A549 (cell line): ENCODE results near the gene CYP2C19. TPM values are rescaled to one million over a fixed set of nuclear protein-coding genes. Genes with fewer than 3 reads are reported as not detected.

ENCODE experiments used
- ATAC-seq, 2 experiments: fragments of 200-7000 bp in 1 of 2; fragments of >200 bp in 1 of 2; cut with Nextera tagmentation in 1 of 2; cut with Tn5 transposase in 1 of 2; 3 replicates each; pipeline versions ENCODE4 v1.8.0 to v1.9.1; 2018 to 2020; ENCODE audit warnings: mild to moderate bottlenecking in 1 of 2, moderate library complexity in 1 of 2
- CTCF ChIA-PET: fragments of 300-600 bp; sonication (Branson Sonifier 250); formaldehyde crosslinking; extraction: SDS; loops from one replicate; lab custom pipeline; 2021; ENCODE audit warnings: antibody characterized with exemption, inconsistent platforms; lab: Yijun Ruan, JAX
- POLR2A ChIA-PET: fragments of 350-600 bp; formaldehyde crosslinking; extraction: SDS; loops from one replicate; lab custom pipeline; 2021; ENCODE audit warnings: antibody characterized with exemption, inconsistent platforms; lab: Yijun Ruan, JAX
- DNase-seq, 2 experiments: peaks; one replicate each; pipeline versions ENCODE4 v3.0.0 to v3.0.0-alpha.2; 2011 to 2016; ENCODE audit warnings: low read depth in 1 of 2, low spot score in 1 of 2
- FAIRE-seq: peaks from 2 replicates; lab custom pipeline; 2011; peaks lifted over from hg19 to GRCh38; lab: Jason Lieb, UNC
- H3K27ac ChIP-seq, 2 experiments: fragments of >200 bp; sonication (Bioruptor Twin); formaldehyde crosslinking; 3 replicates each; pipeline ENCODE4 v1.5.1; 2016 to 2017
- H3K4me1 ChIP-seq: fragments of >200 bp; sonication (Bioruptor Twin); formaldehyde crosslinking; 3 replicates; pipeline ENCODE4 v1.6.1; 2016
- H3K4me2 ChIP-seq: fragments of >200 bp; sonication (Bioruptor Twin); formaldehyde crosslinking; 3 replicates; pipeline ENCODE4 v1.6.1; 2016
- H3K4me3 ChIP-seq: fragments of >200 bp; sonication (Bioruptor Twin); formaldehyde crosslinking; 3 replicates; pipeline ENCODE4 v1.5.1; 2016
- H3K9me3 ChIP-seq: fragments of >200 bp; sonication (Bioruptor Twin); formaldehyde crosslinking; 3 replicates; pipeline ENCODE4 v1.6.1; 2016
- ATOH8 ChIP-seq: fragments of 250-450 bp; sonication (Bioruptor Pico); IDR thresholded peaks from 2 replicates; pipeline ENCODE4 v1.5.0; 2020; ENCODE audit warnings: low read depth, mild to moderate bottlenecking, moderate library complexity
- BCL3 ChIP-seq: fragments of >200 bp; sonication (Bioruptor Twin); formaldehyde crosslinking; IDR thresholded peaks from 3 replicates; pipeline ENCODE4 v1.6.1; 2016
- BHLHE40 ChIP-seq: IDR thresholded peaks from 2 replicates; pipeline ENCODE4 v1.6.1; 2012; ENCODE audit warnings: low read depth, low read length, inconsistent platforms
- CBX2 ChIP-seq: fragments of 200-600 bp; sonication (generic); IDR thresholded peaks from 2 replicates; pipeline ENCODE4 v1.6.1; 2016; ENCODE audit warnings: low read depth, mild to moderate bottlenecking, borderline replicate concordance
- CEBPB ChIP-seq, 2 experiments: fragments of >200 bp in 1 of 2; sonication (Bioruptor Twin) in 1 of 2; formaldehyde crosslinking in 1 of 2; IDR thresholded peaks; 2 replicates each; pipeline ENCODE4 v1.6.1; 2012 to 2016
- CHD2 ChIP-seq: fragments of 150-350 bp; IDR thresholded peaks from 2 replicates; pipeline ENCODE4 v1.6.1; 2014; ENCODE audit warnings: low read length; ENCODE audit not compliant: partially characterized antibody
- CHD4 ChIP-seq: fragments of 200-600 bp; sonication (generic); IDR thresholded peaks from 2 replicates; pipeline ENCODE4 v1.6.1; 2016; ENCODE audit warnings: antibody characterized with exemption, mild to moderate bottlenecking, borderline replicate concordance
- CTCF ChIP-seq: fragments of >200 bp; sonication (Bioruptor Twin); formaldehyde crosslinking; IDR thresholded peaks from 3 replicates; pipeline ENCODE4 v1.5.1; 2016
- EHF ChIP-seq: fragments of 250-450 bp; sonication (Bioruptor Pico); IDR thresholded peaks from 2 replicates; pipeline ENCODE4 v1.5.0; 2020; ENCODE audit warnings: mild to moderate bottlenecking
- FOSL2 ChIP-seq, 2 experiments: fragments of 450-650 bp in 1 of 2; fragments of >200 bp in 1 of 2; sonication (Bioruptor Twin) in 1 of 2; formaldehyde crosslinking; IDR thresholded peaks; 2 replicates each; pipeline versions ENCODE4 v1.5.0 to v1.6.1; 2016 to 2020; ENCODE audit warnings: mild to moderate bottlenecking in 1 of 2, moderate library complexity in 1 of 2
- GATA3 ChIP-seq: IDR thresholded peaks from 2 replicates; pipeline ENCODE4 v1.6.1; 2012; ENCODE audit warnings: borderline replicate concordance
- HDAC2 ChIP-seq: fragments of 200-600 bp; sonication (generic); IDR thresholded peaks from 2 replicates; pipeline ENCODE4 v1.6.1; 2016
- HES2 ChIP-seq: fragments of >200 bp; sonication (Bioruptor Twin); formaldehyde crosslinking; IDR thresholded peaks from 2 replicates; pipeline ENCODE4 v1.6.1; 2016
- HOXA7 ChIP-seq: fragments of 250-450 bp; sonication (Bioruptor Pico); IDR thresholded peaks from 2 replicates; pipeline ENCODE4 v1.5.0; 2020; ENCODE audit warnings: mild to moderate bottlenecking, moderate library complexity
- JUN ChIP-seq, 2 experiments: fragments of >200 bp; sonication (Bioruptor Twin); formaldehyde crosslinking; IDR thresholded peaks; 2 replicates in 1 of 2; 3 replicates in 1 of 2; pipeline ENCODE4 v1.6.1; 2016 to 2017
- JUNB ChIP-seq: fragments of >200 bp; sonication (Bioruptor Twin); formaldehyde crosslinking; IDR thresholded peaks from 2 replicates; pipeline ENCODE4 v1.6.1; 2016
- KDM1A ChIP-seq: fragments of 200-600 bp; sonication (generic); IDR thresholded peaks from 2 replicates; pipeline ENCODE4 v1.6.1; 2016; ENCODE audit warnings: low read depth, mild to moderate bottlenecking
- NFE2L2 ChIP-seq: fragments of 150-350 bp; conservative IDR thresholded peaks from 2 replicates; pipeline ENCODE4 v1.6.1; 2014; ENCODE audit warnings: low read length
- NPAS2 ChIP-seq: fragments of 250-450 bp; sonication (Bioruptor Pico); IDR thresholded peaks from 2 replicates; pipeline ENCODE4 v1.8.0; 2022; ENCODE audit warnings: mild to moderate bottlenecking, moderate library complexity, borderline replicate concordance
- NR3C1 ChIP-seq: fragments of >200 bp; sonication (Bioruptor Twin); formaldehyde crosslinking; IDR thresholded peaks from 3 replicates; pipeline ENCODE4 v1.6.1; 2017
- PHF8 ChIP-seq: fragments of 200-600 bp; sonication (generic); IDR thresholded peaks from 2 replicates; pipeline ENCODE4 v1.6.1; 2016; ENCODE audit warnings: low read depth, mild to moderate bottlenecking, antibody characterized with exemption, moderate library complexity, borderline replicate concordance
- POLR2A ChIP-seq: IDR thresholded peaks from 2 replicates; pipeline ENCODE4 v1.6.1; 2012; ENCODE audit warnings: mild to moderate bottlenecking, low read length
- POLR2AphosphoS2 ChIP-seq: conservative IDR thresholded peaks from 2 replicates; pipeline ENCODE4 v1.6.1; 2012; ENCODE audit warnings: low read length, improper control_type of control experiment, inconsistent platforms
- RFX5 ChIP-seq: fragments of 450-650 bp; IDR thresholded peaks from 2 replicates; pipeline ENCODE4 v1.7.1; 2014; ENCODE audit warnings: antibody characterized with exemption, mild to moderate bottlenecking, moderate library complexity
- RNF2 ChIP-seq: fragments of 200-600 bp; sonication (generic); IDR thresholded peaks from 2 replicates; pipeline ENCODE4 v1.6.1; 2016; ENCODE audit warnings: low read depth, mild to moderate bottlenecking, antibody characterized with exemption, moderate library complexity, borderline replicate concordance
- TFCP2L1 ChIP-seq: fragments of 250-450 bp; sonication (Bioruptor Pico); IDR thresholded peaks from 2 replicates; pipeline ENCODE4 v1.5.0; 2021; ENCODE audit warnings: mild to moderate bottlenecking
- USF2 ChIP-seq: fragments of 450-650 bp; IDR thresholded peaks from 2 replicates; pipeline ENCODE4 v1.6.1; 2014; ENCODE audit warnings: antibody characterized with exemption
- ZFP36 ChIP-seq: fragments of 450-650 bp; IDR thresholded peaks from 2 replicates; pipeline ENCODE4 v1.6.1; 2014; ENCODE audit warnings: borderline replicate concordance; ENCODE audit not compliant: partially characterized antibody
- WGBS: methylation state at CpG from one replicate; pipeline ENCODE4 v1.1.6; 2017; ENCODE audit errors: missing lambda C conversion rate; 5-methylcytosine and 5-hydroxymethylcytosine counted together
- polyA minus RNA-seq: library from RNA; depleted of rRNA, polyadenylated mRNA; stranded (reverse); fragments of >200 nt; gene quantifications from 2 replicates; pipeline ENCODE4 v1.2.3, GENCODE V29; 2011; rRNA and poly(A)+ RNA removed
- polyA plus RNA-seq, 4 experiments: library from polyadenylated mRNA; depleted of rRNA in 3 of 4; stranded (reverse); fragments of >200 nt; fragmentation: RNase III in 1 of 4; extraction: RNeasy Plus Mini Kit Qiagen cat#74134 plus additional on column Dnase treatment in 1 of 4; gene quantifications; 2 replicates in 3 of 4; 3 replicates in 1 of 4; pipeline ENCODE4 v1.2.3, GENCODE V29; 2011 to 2017

Gene CYP2C19
- polyA plus RNA-seq (2011; rRNA removed), result 0.04 TPM in 1 of 2 replicates, not detected in the other
- polyA plus RNA-seq (2012; cell fraction: cytosol; rRNA removed), result not detected in 2 replicates
- polyA plus RNA-seq (2012; cell fraction: nucleus; rRNA removed), result not detected in 2 replicates
- polyA plus RNA-seq (2017; fragmentation: RNase III; extraction: RNeasy Plus Mini Kit Qiagen cat#74134 plus additional on column Dnase treatment), result 0.05 TPM in 1 of 3 replicates, not detected in the others
- not detected in 2 replicates for polyA minus RNA-seq

- CTCF ChIA-PET, result no interaction called here
- POLR2A ChIA-PET, result no interaction called here
- Histone ChIP-seq H3K27ac (no peak within 1 kb of the TSS), H3K4me2 (no peak within 1 kb of the TSS), H3K4me1 (no peaks in the 10 kb centered on the region), H3K4me3 (no peak within 1 kb of the TSS)
- FAIRE-seq, result no peak
- 64% methylated on average over 3 of the region's 3 CpGs for WGBS
- ATAC-seq, result no peak
- DNase-seq, result no peak
- TF ChIP-seq NR3C1 (no peak), NFE2L2 (no peak), RNF2 (no peak), BCL3 (no peak), JUNB (no peak), JUN (IDR thresholded peaks at IDR 0.05) (no peak), RFX5 (no peak)
- TF ChIP-seq, all 56 proteins: peak for 0
- H3K9me3 ChIP-seq, result no peaks in the 10 kb centered on the region
Measured at GRCh38 chr10:94762393-94762792, at the start of gene CYP2C19. Gene CYP2C19 (plus strand): TSS chr10:94762681. CDS start chr10:94762706, 25 bp downstream.

GRCh38 chr10:94725871-94726270 lies 36.6 kb upstream of the CYP2C19 start:
- ChIA-PET POLR2A (no interaction called here), CTCF (no interaction called here)
- FAIRE-seq, result no peak
- Histone ChIP-seq H3K4me2 (no peak overlapping the region; the same call in 2 of the 3 replicates), H3K9me3 (no peaks in the 10 kb centered on the region), H3K4me1 (0 out of 3 replicates have a peak, but pooled peaks cover 3% of the 10 kb centered on the region), H3K4me3 (no peak overlapping the region), H3K27ac (no peak overlapping the region)
- no peak for ATAC-seq
- peak in 1 of 2 experiments; percentile 20 for DNase-seq
- no peak for TF ChIP-seq FOSL2 (IDR thresholded peaks at IDR 0.05)
- TF ChIP-seq FOSL2 (CRISPR knock-in tag; IDR thresholded peaks at IDR 0.05), result peak; percentile 23; the same call in 1 of the 2 replicates
- TF ChIP-seq RNF2, result no peak
- TF ChIP-seq CBX2, result no peak
- TF ChIP-seq GATA3, result no peak
- TF ChIP-seq POLR2A, result no peak
- TF ChIP-seq EHF (CRISPR knock-in tag), result no peak
- no peak for TF ChIP-seq TFCP2L1 (CRISPR knock-in tag)
- TF ChIP-seq KDM1A, result no peak
- TF ChIP-seq, all 56 proteins: peak for 1

GRCh38 chr10:94735197-94735596 lies 27.3 kb upstream of the CYP2C19 start:
- 52% methylated on average over 3 of the region's 3 CpGs for WGBS
- Histone ChIP-seq H3K4me2 (no peak overlapping the region), H3K4me3 (no peak overlapping the region), H3K27ac (no peak overlapping the region; a peak in 1 of 6 replicates), H3K4me1 (no peaks in the 10 kb centered on the region), H3K9me3 (peaks cover 2% of the 10 kb centered on the region; the same call in 1 of the 3 replicates)
- DNase-seq (no peak), ATAC-seq (no peak), FAIRE-seq (no peak)
- CTCF ChIA-PET, result no interaction called here
- TF ChIP-seq ATOH8 (no peak), GATA3 (no peak), ZFP36 (no peak), TFCP2L1 (CRISPR knock-in tag) (no peak), CEBPB (IDR thresholded peaks at IDR 0.05) (no peak), BHLHE40 (no peak), HOXA7 (CRISPR knock-in tag) (no peak)
- POLR2A ChIA-PET, result no interaction called here

- ATAC-seq, result no peak
- 38% methylated on average over 2 of the region's 2 CpGs for WGBS
Measured at GRCh38 chr10:94738588-94738987, 23.9 kb upstream of the CYP2C19 start.

More at GRCh38 chr10:94738588-94738987, 23.9 kb upstream of the CYP2C19 start:
- no peak overlapping the region for H3K27ac ChIP-seq
- DNase-seq (no peak), FAIRE-seq (no peak)
- no peak for TF ChIP-seq PHF8
- no peak for TF ChIP-seq NPAS2 (CRISPR knock-in tag)
- TF ChIP-seq HES2, result no peak
- no peak for TF ChIP-seq CHD4
- TF ChIP-seq CTCF, result no peak
- TF ChIP-seq CHD2, result no peak
- no peak for TF ChIP-seq HDAC2
- no peak for TF ChIP-seq USF2
- no peak for TF ChIP-seq POLR2AphosphoS2
- peaks cover 7% of the 10 kb centered on the region; the same call in 1 of the 3 replicates for H3K9me3 ChIP-seq
- ChIA-PET CTCF (no interaction called here), POLR2A (no interaction called here)
- H3K4me1 ChIP-seq, result no peaks in the 10 kb centered on the region
- H3K4me3 ChIP-seq, result no peak overlapping the region
- H3K4me2 ChIP-seq, result no peak overlapping the region
